ENCODE data around the gene COX8A. TPM values are rescaled to one million over a fixed set of nuclear protein-coding genes. Genes with fewer than 3 reads are reported as not detected.
A peak's percentile ranks its signal among the peaks of the same experiment; 100 is the strongest.

Gene COX8A
- total and polyA plus RNA-seq, 2 of the 13 experiments (the other 11 are each of a cell fraction or from before 2014, with no cell fraction given): 202 to 406 TPM

- TF ChIP-seq ATF6 (CRISPR knock-in tag; conservative IDR thresholded peaks at IDR 0.05): no peak
- no peak for TF ChIP-seq IRF9 (CRISPR knock-in tag; IDR thresholded peaks at IDR 0.05; ENCODE audit: borderline replicate concordance)
- TF ChIP-seq U2AF2 (IDR thresholded peaks at IDR 0.05; ENCODE audit: low read depth, low read length): no peak
- TF ChIP-seq KDM6A (CRISPR knock-in tag; IDR thresholded peaks at IDR 0.05; ENCODE audit: low read depth): 0 out of 2 replicates have a peak, but pooled peaks have one; percentile 48
- TF ChIP-seq MYPOP (CRISPR knock-in tag; IDR thresholded peaks at IDR 0.05): no peak
- TF ChIP-seq ELF3 (CRISPR knock-in tag; IDR thresholded peaks at IDR 0.05): no peak
- no peak for TF ChIP-seq SRSF1 (optimal IDR thresholded peaks at IDR 0.05; ENCODE audit: low read depth, low read length)
- no peak for TF ChIP-seq ZNF431 (CRISPR knock-in tag; IDR thresholded peaks at IDR 0.05; ENCODE audit: borderline replicate concordance, low read depth)
- TF ChIP-seq ATM (IDR thresholded peaks at IDR 0.05; ENCODE audit: borderline replicate concordance): no peak
- no peak for TF ChIP-seq DNMT3B (CRISPR knock-in tag; conservative IDR thresholded peaks at IDR 0.05)
- no peak for TF ChIP-seq ZNF253 (CRISPR knock-in tag; IDR thresholded peaks at IDR 0.05; ENCODE audit: borderline replicate concordance)
- no peak for TF ChIP-seq ZNF703 (CRISPR knock-in tag; IDR thresholded peaks at IDR 0.05; ENCODE audit: borderline replicate concordance)
- no peak for TF ChIP-seq MXD3 (CRISPR knock-in tag; IDR thresholded peaks at IDR 0.05)
- TF ChIP-seq ZNF512B (CRISPR knock-in tag; IDR thresholded peaks at IDR 0.05; ENCODE audit: borderline replicate concordance): no peak
- no peak for TF ChIP-seq ATRX (CRISPR knock-in tag; IDR thresholded peaks at IDR 0.05; ENCODE audit: borderline replicate concordance)
- TF ChIP-seq MIXL1 (CRISPR knock-in tag; IDR thresholded peaks at IDR 0.05): no peak
- TF ChIP-seq SIX1 (CRISPR knock-in tag; IDR thresholded peaks at IDR 0.05; ENCODE audit: borderline replicate concordance): no peak
- TF ChIP-seq RERE (CRISPR knock-in tag; IDR thresholded peaks at IDR 0.05; ENCODE audit: low read depth): no peak
Observed at GRCh38 chr11:63944987-63945386, 29.4 kb upstream of the COX8A start (continued).

All from HepG2 (cell line).